GM12865 (cell line): ENCODE data around the gene CUL3.
A peak's percentile ranks its signal among the peaks of the same experiment; 100 is the strongest.

Experiments used
- DNase-seq: peaks from one replicate; pipeline ENCODE4 v3.0.0; 2010; ENCODE audit warnings: low read depth
- H3K4me3 ChIP-seq: 2 replicates; pipeline ENCODE4 v1.5.1; 2011; ENCODE audit warnings: mild to moderate bottlenecking, low read depth, low read length, control low read depth
- CTCF ChIP-seq: IDR thresholded peaks from 2 replicates; pipeline ENCODE4 v1.5.1; 2011; ENCODE audit warnings: low read length, control low read depth, low read depth, inconsistent platforms; ENCODE audit not compliant: insufficient read depth; ENCODE audit errors: missing control alignments

CUL3 gene

GRCh38 chr2:224585211-224586088, at the start of gene CUL3:
Gene CUL3 (minus strand): TSS chr2:224585363. CDS start chr2:224585009, 354 bp downstream.
- DNase-seq, result peak; percentile 99
- no peak for TF ChIP-seq CTCF
- H3K4me3 ChIP-seq, result peak within 1 kb of the TSS; percentile 88

GRCh38 chr2:224630659-224631550, 45.7 kb upstream of the CUL3 start:
- H3K4me3 ChIP-seq, result no peak overlapping the region
- no peak for DNase-seq
- no peak for TF ChIP-seq CTCF

- no peak overlapping the region for H3K4me3 ChIP-seq
- no peak for DNase-seq
- no peak for TF ChIP-seq CTCF
These were observed 43.3 kb upstream of the CUL3 start for GRCh38 chr2:224628416-224628815.

GRCh38 chr2:224626735-224627134, 41.6 kb upstream of the CUL3 start:
- TF ChIP-seq CTCF, result no peak
- no peak for DNase-seq
- H3K4me3 ChIP-seq, result no peak overlapping the region

GRCh38 chr2:224613543-224614286, 28.6 kb upstream of the CUL3 start:
- no peak for TF ChIP-seq CTCF
- DNase-seq, result no peak

GRCh38 chr2:224612578-224612977, 27.4 kb upstream of the CUL3 start:
- no peak overlapping the region for H3K4me3 ChIP-seq
- no peak for DNase-seq
- no peak for TF ChIP-seq CTCF

More at GRCh38 chr2:224613543-224614286, 28.6 kb upstream of the CUL3 start:
- no peak overlapping the region for H3K4me3 ChIP-seq
